GM18951 (cell line): Measurements from ENCODE around the gene SH3BP5L.

Experiments used
- POLR2A ChIP-seq: IDR thresholded peaks from 4 replicates; pipeline ENCODE4 v1.6.1; 2011; ENCODE audit warnings: mild to moderate bottlenecking; ENCODE audit not compliant: insufficient read length, insufficient read depth; ENCODE audit errors: extremely low read depth
- in situ Hi-C: fragments of 300-500 bp; cut with MboI; formaldehyde crosslinking; loops from one replicate; pipeline ENCODE4 v1.12.0; 2022; ENCODE audit warnings: low sequenced_read_pairs, mixed read lengths, inconsistent platforms; ENCODE audit not compliant: unreplicated experiment

Gene SH3BP5L

GRCh38 chr1:248782416-248783141 is 43.1 kb downstream of the SH3BP5L start:
- in situ Hi-C loops, result no loop called here
- TF ChIP-seq POLR2A, result no peak

GRCh38 chr1:248779350-248779749 is 46.4 kb downstream of the SH3BP5L start:
- TF ChIP-seq POLR2A, result no peak
- in situ Hi-C loops, result no loop called here

- in situ Hi-C loops, result no loop called here
- TF ChIP-seq POLR2A, result no peak
These were observed 46.8 kb downstream of the SH3BP5L start for GRCh38 chr1:248778906-248779305.

- in situ Hi-C loops, result no loop called here
- TF ChIP-seq POLR2A, result no peak
These were observed 48.7 kb downstream of the SH3BP5L start for GRCh38 chr1:248776991-248777390.

GRCh38 chr1:248775441-248775840 is 50.3 kb downstream of the SH3BP5L start:
- in situ Hi-C loops, result no loop called here
- TF ChIP-seq POLR2A, result no peak
